NCI-H1694 (cell line): Measurements from ENCODE around the gene MAP3K8.
"Not testable (repeated sequence)": the region's sequence is repeated elsewhere in the genome, so short reads cannot be mapped to it uniquely, and the experiment has no call there.

Experiments used
- DNase-seq: peaks from one replicate; lab custom pipeline; 2025; lab: John Stamatoyannopoulos, UW

The MAP3K8 gene

GRCh38 chr10:30422981-30423654, 10.9 kb upstream of the MAP3K8 start:
- no peak for DNase-seq

DNA sequence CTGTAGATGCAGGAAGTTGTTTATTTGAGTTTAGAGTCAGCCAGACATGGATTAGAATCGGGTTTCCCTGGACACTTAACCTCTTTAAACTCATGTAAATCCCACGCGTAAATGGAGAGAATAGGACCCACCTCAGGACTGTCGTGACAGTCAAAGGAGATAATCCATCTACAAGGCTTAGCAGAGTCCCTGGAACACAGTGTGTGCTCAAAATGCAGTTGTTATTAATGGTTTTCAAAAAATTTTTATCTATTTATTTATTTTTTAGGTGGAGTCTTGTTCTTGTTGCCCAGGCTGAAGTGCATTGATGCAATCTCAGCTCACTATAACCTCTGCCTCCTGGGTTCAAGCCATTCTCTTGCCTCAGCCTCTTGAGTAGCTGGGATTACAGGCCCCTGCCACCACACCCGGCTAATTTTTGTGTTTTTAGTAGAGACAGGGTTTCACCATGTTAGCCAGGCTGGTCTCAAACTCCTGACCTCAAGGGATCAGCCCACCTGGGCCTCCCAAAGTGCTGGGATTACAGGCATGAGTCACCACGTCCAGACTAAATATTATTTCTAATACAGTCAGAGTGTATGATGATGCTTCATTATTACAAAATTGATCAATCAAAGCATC, 10.2 kb upstream of the MAP3K8 start:
- DNase-seq: not testable (repeated sequence)

GRCh38 chr10:30425336-30426075, 8.5 kb upstream of the MAP3K8 start:
- DNase-seq: no peak

DNA sequence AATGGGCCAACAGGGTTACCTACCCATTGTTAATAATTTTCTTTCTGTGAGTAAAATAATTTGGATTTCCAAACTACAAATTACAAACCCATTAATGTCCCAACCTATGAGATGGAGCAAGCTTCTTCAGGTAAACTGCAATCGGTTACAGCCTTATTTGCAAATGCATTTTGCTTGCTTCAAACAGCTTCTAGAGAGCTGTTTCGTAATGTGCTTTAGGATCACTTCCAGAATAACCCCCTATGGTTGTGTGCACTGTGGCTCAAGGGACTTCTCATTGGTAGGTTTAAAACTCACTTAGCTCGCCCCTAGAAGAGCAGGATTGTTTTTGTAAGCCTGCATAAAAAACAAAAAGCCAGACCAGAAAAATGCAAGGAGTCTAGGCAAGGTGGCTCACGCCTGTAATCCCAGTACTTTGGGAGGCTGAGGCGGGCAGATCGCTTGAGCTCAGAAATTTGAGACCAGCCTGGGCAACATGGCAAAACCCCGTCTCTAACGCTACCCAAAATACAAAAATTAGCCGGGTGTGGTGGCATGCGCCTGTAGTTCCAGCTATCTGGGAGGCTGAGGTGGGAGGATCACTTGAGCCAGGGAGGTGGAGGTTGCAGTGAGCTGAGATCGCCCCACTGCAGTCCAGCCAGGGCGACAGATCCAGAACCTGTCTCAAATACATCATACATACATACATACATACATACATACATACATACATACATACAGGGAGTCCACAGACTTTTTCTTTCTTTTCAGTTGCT, 3.3 kb upstream of the MAP3K8 start:
- DNase-seq: no peak

GRCh38 chr10:30431435-30431911, 2.5 kb upstream of the MAP3K8 start:
- DNase-seq: no peak

DNA sequence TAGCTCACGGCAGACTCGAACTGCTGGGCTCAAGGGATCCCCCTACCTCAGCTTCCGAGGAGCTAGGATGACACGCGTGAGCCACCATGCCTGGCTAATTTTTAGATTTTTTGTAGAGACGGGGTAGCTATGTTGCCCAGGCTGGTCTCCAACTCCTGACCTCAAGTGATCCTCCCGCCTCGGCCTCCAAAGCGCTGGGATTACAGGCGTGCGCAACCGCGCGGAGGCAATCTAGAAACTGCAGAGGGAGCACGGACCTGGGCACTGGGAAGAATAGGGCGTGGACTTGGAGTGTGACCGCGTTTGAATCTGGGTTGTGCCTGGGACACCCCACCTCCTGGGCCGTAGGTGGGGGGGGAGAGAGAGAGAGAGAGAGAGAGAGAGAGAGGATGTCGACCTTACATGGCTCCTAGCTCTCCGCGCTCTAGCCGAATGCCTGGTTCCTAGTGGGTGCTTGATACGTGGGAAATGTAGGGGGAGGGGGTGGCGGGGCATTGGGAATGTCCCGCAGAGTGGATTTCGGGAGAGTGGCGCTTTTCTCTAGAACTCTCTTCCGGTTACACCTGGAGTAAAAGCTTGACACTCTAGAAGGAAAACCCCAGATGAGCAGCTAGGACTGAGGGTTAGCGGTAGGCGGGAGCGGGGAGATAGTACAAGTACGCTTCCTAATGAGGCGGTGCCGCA, 1.2 kb upstream of the MAP3K8 start:
- DNase-seq: no peak

- DNase-seq: no peak
Observed at GRCh38 chr10:30433306-30433729, 666 bp upstream of the MAP3K8 start.

- no peak for DNase-seq
Observed at GRCh38 chr10:30434273-30435072, 489 bp downstream of the MAP3K8 start.

GRCh38 chr10:30435073-30435422, 1.1 kb downstream of the MAP3K8 start:
- DNase-seq: no peak

GRCh38 chr10:30435499-30436167, 1.6 kb downstream of the MAP3K8 start:
- not testable (repeated sequence) for DNase-seq

- DNase-seq: no peak
Observed at GRCh38 chr10:30436191-30436611, 2.2 kb downstream of the MAP3K8 start.

- no peak for DNase-seq
Observed at GRCh38 chr10:30436671-30437030, 2.7 kb downstream of the MAP3K8 start.

- DNase-seq: no peak
Observed at GRCh38 chr10:30437031-30437841, 3.3 kb downstream of the MAP3K8 start.

DNA sequence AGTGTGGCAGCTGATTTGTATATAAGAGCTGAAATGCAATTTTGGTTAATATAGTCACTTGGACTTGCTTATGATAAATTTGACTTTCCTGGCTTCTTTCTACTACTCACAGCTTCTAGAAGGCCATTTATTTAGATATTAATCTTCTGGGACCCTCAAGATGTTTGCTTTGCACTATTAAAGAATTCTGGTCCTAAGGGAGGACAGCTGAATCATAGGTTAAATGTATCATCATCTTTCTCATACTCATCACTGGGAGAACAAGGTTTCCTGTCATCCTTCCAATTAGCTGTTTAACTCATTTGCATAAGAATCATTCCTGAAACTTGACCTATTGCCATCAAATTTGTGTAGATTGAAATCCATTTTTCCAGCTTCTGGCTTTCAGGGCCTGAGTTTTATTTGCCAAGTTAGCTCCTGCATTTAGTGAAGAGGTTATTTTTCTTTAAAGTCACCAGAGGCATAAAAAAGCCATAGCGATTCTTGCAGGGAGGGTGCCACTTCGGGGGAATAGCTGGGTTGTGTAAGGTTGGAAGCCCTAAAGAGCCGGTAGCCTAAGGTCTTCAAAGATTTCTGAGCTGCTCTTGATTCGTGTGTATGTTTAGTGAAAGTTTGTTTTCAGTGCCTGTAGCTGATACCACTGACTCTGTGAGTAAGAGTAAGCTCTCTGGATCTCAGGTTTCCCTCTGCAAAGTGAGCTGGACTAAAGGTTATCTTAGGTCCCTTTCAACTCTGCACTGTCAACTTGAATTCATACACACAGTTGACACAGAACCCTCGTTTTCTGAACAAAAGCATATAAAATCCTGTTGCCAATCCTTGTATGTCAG, 4.3 kb downstream of the MAP3K8 start:
- DNase-seq: no peak

DNA sequence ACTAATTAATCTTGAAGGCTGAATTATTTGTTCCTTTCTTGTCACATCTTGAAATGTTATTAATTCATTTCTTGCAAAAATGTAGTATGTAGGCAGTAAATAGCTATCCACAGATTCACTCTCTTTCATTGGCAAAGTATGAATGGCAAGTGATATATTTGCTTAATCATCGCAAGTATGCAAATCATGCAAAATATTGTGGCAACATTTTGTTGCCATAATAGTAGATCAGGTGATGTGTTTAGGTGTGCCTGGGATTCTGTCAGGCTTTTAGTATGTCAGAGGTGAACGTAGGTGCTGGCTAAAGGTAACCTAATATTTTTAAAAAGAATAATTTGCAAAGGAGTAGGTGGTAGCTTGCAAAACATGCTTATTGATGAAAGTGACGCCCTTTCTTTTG, 5.9 kb downstream of the MAP3K8 start:
- DNase-seq: no peak

GRCh38 chr10:30442019-30442606, 8.1 kb downstream of the MAP3K8 start:
- no peak for DNase-seq

GRCh38 chr10:30443049-30443448, 9.1 kb downstream of the MAP3K8 start:
- no peak for DNase-seq

DNA sequence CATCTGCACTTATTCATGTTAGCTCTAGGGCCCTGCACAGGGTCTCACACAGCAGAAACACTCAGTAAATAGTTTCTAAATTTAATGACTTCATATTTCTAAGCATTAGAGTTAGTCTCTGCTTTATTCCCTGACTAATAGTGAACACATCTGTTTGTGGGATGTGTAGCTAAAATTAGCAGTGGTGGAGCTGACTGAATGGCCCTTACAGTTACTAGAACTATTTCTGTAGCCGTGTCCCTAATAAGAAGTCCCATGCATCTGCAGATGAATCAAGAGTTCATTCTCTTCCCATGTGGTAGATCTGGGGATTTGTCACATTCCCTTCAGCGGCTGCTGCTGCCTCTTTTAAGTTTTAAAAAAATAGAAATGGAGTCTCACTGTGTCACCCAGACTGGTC, 11.7 kb downstream of the MAP3K8 start:
- DNase-seq: no peak
